GM21619 (cell line): ENCODE results near the gene ATXN1.
A peak's percentile ranks its signal among the peaks of the same experiment; 100 is the strongest.
"Not testable (repeated sequence)": the region's sequence is repeated elsewhere in the genome, so short reads cannot be mapped to it uniquely, and the experiment has no call there.

ENCODE experiments used
- ATAC-seq: cut with Tn5 transposase; IDR thresholded peaks from one replicate; pipeline ENCODE4 v1.9.1; 2021; ENCODE audit not compliant: unreplicated experiment

The ATXN1 gene

DNA sequence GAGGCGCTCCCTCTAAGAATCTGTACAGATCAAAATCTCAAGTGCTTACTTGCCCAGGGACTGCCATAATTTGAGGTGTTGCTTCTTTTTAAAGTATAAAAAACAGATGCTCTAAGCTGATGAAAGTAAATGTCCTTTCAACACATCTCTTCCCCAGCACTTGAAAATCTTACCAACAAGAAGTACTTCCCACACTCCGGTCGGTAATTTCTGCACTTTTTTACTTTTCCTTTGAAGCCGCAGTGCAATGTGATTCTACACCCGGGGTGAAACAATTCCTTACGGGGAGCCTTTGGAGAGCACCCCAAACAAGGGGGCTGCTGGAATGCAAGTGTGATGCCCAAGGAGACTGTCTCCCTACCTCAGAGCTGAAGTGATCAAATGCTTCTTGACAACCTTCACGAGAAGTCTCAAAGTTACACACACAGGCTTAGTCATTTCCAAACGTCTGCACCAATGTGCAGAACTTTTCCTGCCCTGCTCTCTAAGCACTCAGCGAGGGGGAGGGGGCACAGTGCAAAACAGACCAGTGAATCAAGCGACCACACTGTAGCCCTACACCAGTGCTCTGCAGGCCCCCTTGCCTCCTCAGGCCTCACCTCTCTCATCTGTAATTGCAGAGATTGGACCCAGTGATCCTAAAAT lies 56.7 kb downstream of the ATXN1 start:
- ATAC-seq: no peak

GRCh38 chr6:16702627-16703378 lies 58.5 kb downstream of the ATXN1 start:
- not testable (repeated sequence) for ATAC-seq

GRCh38 chr6:16700916-16701234 lies 60.4 kb downstream of the ATXN1 start:
- ATAC-seq: no peak

GRCh38 chr6:16700202-16700915 lies 60.9 kb downstream of the ATXN1 start:
- no peak for ATAC-seq

GRCh38 chr6:16698997-16699868 lies 62.0 kb downstream of the ATXN1 start:
- ATAC-seq: no peak

DNA sequence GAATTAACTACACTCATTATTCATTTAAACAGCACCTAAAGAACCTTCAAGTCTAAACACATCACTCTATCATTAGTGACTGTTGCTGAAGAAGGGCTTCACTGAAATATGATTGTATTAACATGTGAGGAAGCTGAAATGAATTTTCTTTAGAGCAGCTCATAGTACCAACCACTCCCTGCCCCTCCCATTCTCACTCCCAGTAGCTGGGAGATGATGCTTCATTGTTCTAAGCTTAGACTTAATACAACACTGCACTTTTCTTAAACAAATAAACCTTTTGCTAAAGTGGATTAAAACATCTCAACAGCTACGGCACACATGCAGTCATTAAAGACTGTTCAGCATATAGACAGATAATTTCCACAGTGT lies 63.1 kb downstream of the ATXN1 start:
- ATAC-seq: no peak

DNA sequence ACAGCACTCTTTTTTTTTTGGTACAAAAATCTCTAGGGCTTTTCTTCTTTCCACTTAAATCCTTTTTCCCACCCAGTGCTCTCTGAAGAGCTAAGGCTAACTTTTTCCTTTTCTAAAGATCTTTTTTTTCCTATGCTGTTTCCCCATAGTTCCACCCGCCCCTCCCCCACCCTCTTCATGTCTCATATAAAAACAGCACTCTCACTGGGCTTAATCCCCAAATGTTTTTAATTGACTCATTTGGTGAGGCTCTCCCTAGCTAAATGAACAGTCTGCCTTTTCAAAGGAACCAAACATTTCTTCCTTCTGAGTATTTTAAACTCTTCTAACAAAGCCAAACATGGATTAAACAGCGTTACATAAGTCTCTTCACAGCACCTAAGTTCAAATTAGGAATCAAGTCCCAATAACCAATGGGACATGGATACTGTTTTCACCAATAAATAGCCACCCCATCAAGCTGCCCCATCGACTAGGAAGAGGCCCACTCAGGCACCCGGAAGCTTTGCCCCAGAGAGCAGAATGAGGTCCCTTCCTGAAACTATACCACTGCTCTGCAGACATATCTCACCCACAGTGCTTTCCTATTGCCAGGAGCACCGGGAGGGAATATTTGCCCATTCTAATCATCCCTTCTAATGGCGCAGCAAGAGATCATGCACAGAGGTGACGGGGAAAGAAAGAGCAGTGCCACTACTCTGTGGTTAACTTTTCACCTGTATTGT lies 63.7 kb downstream of the ATXN1 start:
- no peak for ATAC-seq

- no peak for ATAC-seq
Measured at GRCh38 chr6:16696496-16696895, 64.8 kb downstream of the ATXN1 start.

DNA sequence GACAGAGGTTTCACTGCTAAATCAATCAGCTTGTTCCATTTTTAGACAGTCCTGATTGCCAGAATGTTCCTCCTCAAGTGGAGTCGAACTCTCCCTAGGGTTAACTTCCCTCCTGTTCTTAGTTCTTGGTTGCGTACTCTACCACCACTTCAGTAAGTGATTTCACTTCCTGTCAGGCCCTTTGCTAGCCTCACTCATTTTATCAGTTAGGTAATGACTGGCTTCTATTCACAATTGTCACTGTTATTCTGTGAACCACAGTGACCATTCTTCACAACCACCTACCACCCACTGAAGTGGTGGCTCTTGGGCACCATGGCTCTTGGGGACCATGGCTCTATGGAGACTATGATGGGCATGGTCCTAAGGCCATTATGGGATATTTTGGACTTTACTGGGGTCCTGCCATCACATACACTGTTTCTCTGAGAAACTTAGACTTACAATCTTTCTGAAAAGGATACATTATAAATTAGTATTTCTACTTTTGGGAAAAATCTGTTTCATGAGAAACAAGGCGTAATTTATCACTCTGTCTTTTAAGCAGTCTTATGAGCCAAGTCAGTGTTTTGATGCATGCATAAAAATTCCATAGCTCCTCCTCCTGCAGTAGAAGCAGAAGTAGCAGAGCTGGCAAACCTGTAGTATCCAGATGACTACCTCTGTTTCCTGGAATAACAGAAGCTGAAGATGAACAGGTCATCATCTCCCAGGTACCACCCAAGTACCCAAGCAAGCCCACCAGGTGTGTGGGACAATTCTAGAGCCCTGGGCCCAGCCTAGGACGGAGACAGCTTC lies 66.3 kb downstream of the ATXN1 start:
- ATAC-seq: peak; percentile 56

DNA sequence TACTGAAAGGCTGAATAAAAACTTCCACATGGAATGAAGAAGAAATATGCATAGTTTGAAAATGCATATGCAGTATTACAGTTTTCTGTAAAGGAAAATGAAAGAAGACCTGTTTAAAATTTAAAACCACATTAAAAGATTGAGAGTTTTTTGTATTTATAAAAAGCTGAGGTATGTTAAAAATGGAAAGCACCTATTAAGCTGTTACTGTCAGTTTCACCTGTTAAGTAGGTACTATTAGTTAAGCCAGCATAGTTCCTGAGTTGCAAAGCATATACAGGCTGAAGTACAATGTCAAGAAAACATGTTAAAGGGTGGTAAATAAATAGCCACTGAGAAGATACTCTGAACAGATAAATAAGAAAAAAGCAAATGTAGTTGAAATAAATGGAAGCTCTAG lies 69.9 kb downstream of the ATXN1 start:
- no peak for ATAC-seq

GRCh38 chr6:16690608-16691142 lies 70.6 kb downstream of the ATXN1 start:
- ATAC-seq: peak; percentile 74

DNA sequence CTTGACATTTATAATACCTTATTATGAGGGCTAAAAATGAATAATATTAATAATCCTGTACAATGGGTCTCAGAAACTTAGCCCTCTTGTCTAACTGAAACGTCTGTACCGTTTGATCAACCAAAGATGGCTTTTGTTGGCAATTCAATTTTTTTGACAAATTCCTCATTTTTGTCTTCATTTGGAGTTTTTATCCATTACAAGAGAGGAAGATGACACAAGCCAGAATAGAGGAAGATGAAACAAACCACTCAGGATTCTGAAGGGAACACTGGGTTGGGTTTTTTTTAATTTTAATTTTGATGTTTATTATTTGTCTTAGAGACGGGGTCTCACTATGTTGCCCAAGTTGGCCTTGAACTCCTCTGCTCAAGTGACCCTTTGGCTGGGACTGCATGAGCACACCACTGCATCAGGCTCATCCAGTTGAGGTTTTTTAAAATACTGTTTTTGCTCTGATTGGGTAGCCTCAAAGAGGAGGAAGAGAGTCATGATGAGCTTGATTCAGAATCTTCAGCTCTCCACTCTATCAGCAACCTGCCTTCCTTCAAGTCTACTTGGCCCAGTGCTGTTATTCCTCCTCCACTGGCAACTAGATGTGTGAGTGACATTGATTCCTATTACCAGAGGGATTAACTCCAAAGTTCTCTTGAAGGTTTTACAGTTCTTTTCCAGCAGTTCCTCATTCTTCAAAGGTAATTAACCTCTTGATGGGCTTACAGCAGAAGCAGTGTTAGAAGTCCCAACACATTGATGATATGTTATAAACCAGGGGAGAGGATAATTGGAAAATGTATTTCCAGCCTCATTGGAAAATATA lies 71.3 kb downstream of the ATXN1 start:
- ATAC-seq: peak; percentile 2

GRCh38 chr6:16688984-16689636 lies 72.2 kb downstream of the ATXN1 start:
- no peak for ATAC-seq

GRCh38 chr6:16688436-16688835 lies 72.8 kb downstream of the ATXN1 start:
- ATAC-seq: no peak

- ATAC-seq: no peak
Measured at GRCh38 chr6:16687045-16687444, 74.2 kb downstream of the ATXN1 start.

DNA sequence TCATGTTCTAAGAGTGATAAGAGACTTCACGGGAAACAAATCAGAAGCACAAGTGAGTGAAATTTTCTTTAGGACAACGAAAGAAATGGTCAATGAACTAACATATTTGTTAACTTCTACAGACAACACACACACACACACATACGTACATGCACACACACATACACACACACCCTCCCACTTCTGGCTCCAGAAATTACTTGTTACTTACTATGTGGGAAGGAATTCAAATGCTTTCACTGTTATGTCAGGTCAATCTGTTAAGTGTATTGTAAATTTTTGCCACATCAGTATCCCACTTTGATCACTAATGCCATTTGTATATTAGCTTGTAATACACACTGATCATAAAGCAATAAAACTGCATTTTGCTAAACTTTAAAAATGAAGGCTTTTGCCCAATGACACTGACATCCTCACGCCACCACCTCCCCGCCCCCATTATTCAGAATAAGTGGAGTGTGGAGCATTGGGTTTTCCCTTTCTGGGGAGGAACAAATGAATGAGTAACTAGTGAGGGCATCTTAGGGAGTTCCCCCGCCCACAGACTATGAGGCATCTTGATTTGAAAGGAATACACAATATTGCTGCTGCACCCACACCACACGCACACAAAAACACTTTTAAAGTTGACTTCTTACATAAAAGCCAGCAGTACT lies 76.2 kb downstream of the ATXN1 start:
- ATAC-seq: peak; percentile 64

DNA sequence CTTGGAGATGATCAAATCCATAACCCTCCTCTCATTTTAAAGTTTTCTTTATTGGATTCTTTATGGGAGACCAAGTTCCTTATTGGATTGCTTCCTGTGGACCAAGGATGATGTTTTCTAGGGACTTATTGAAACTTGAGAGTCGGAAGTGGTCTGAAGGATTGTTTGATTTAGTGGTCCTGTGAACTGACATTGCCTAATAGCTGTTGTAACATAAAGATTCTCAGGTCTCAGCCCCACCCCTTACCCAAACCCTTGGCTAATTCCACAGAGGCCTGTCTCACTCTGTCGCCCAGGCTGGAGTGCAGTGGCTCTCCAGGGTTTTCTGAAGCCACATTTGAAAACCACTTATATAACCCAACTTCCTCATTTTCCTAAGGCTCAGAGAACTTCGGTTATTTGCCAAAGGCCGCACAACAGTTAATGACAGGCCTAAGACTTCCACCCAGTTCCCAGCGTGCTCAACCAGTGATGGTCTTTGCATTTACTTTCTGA lies 77.0 kb downstream of the ATXN1 start:
- no peak for ATAC-seq
